ENCODE data around the gene PIKFYVE.

PIKFYVE gene

GRCh38 chr2:208222351-208222750, 43.7 kb upstream of the PIKFYVE start (continued):
- TF ChIP-seq ZNF394 (tag by site-specific recombination; IDR thresholded peaks at IDR 0.05; ENCODE audit: borderline replicate concordance) (no peak), ZSCAN23 (tag by site-specific recombination; IDR thresholded peaks at IDR 0.05) (no peak), ZNF341 (tag by site-specific recombination; IDR thresholded peaks at IDR 0.05; ENCODE audit: low read depth) (0 out of 2 replicates have a peak, but pooled peaks have one; percentile 42)

- no peaks in the 10 kb centered on the region for H3K4me1 ChIP-seq (ENCODE audit: control insufficient read depth, insufficient read depth, low read length)
- H3K9me3 ChIP-seq (ENCODE audit: control insufficient read depth, insufficient read depth, low read depth, low read length): no peaks in the 10 kb centered on the region
- H3K36me3 ChIP-seq (ENCODE audit: control insufficient read depth in 2 of 2, insufficient read depth in 1 of 2, low read length in 2 of 2): no peaks in the 10 kb centered on the region
- no peak for TF ChIP-seq ZNF518A (tag by site-specific recombination; conservative IDR thresholded peaks at IDR 0.05; ENCODE audit: low read depth)
- H3K4me3 ChIP-seq (ENCODE audit: low read depth, low read length): no peak overlapping the region
- CTCF ChIA-PET: interaction anchor here (0.6 to 1.4 kb wide), 2 partner anchors 25 to 49 kb away, joined by 3 to 4 read pairs; no protein-coding TSS in a partner anchor
- POLR2A ChIA-PET: no interaction called here
- no peak overlapping the region for H3K27ac ChIP-seq (ENCODE audit: extremely low read depth, low read depth, low read length)
Measured at GRCh38 chr2:208224802-208225201, 41.3 kb upstream of the PIKFYVE start.

- Histone ChIP-seq H3K27ac (ENCODE audit: extremely low read depth, low read depth, low read length) (no peak overlapping the region), H3K9me3 (ENCODE audit: control insufficient read depth, insufficient read depth, low read depth, low read length) (no peaks in the 10 kb centered on the region), H3K36me3 (ENCODE audit: control insufficient read depth in 2 of 2, insufficient read depth in 1 of 2, low read length in 2 of 2) (no peaks in the 10 kb centered on the region), H3K4me3 (ENCODE audit: low read depth, low read length) (no peak overlapping the region), H3K4me1 (ENCODE audit: control insufficient read depth, insufficient read depth, low read length) (no peaks in the 10 kb centered on the region)
- CTCF ChIA-PET: interaction anchor here (0.7 kb wide), 1 partner anchor 52 kb away, joined by 3 read pairs; no protein-coding TSS in a partner anchor
- POLR2A ChIA-PET: no interaction called here
- TF ChIP-seq ZNF214 (tag by site-specific recombination; IDR thresholded peaks at IDR 0.05; ENCODE audit: borderline replicate concordance) (no peak), ZNF37A (tag by site-specific recombination; IDR thresholded peaks at IDR 0.05) (no peak), GLI4 (tag by site-specific recombination; IDR thresholded peaks at IDR 0.05) (no peak), ZNF645 (tag by site-specific recombination; IDR thresholded peaks at IDR 0.05) (no peak), ZNF416 (tag by site-specific recombination; IDR thresholded peaks at IDR 0.05) (no peak), HOXC10 (CRISPR knock-in tag; IDR thresholded peaks at IDR 0.05) (no peak), ZNF558 (tag by site-specific recombination; IDR thresholded peaks at IDR 0.05) (no peak), ZNF571 (tag by site-specific recombination; IDR thresholded peaks at IDR 0.05) (no peak), ZFHX2 (tag by site-specific recombination; conservative IDR thresholded peaks at IDR 0.05) (no peak), ZNF433 (tag by site-specific recombination; IDR thresholded peaks at IDR 0.05; ENCODE audit: low read depth) (no peak), ATF2 (tag by site-specific recombination; IDR thresholded peaks at IDR 0.05; ENCODE audit: low read depth) (no peak), ZNF23 (tag by site-specific recombination; IDR thresholded peaks at IDR 0.05; ENCODE audit: borderline replicate concordance) (no peak), ZNF26 (tag by site-specific recombination; IDR thresholded peaks at IDR 0.05) (no peak), ZNF768 (tag by site-specific recombination; IDR thresholded peaks at IDR 0.05) (no peak), ZNF112 (tag by site-specific recombination; IDR thresholded peaks at IDR 0.05) (no peak), ZNF514 (tag by site-specific recombination; IDR thresholded peaks at IDR 0.05) (no peak), ZNF548 (tag by site-specific recombination; IDR thresholded peaks at IDR 0.05) (no peak)
Measured at GRCh38 chr2:208227581-208228232, 38.3 kb upstream of the PIKFYVE start.
